Neural progenitor cell (in vitro differentiated cells): ENCODE results near the gene C1QTNF6. TPM values are rescaled to one million over a fixed set of nuclear protein-coding genes. Genes with fewer than 3 reads are reported as not detected.
A peak's percentile ranks its signal among the peaks of the same experiment; 100 is the strongest.

Source experiments
- DNase-seq: peaks from one replicate; pipeline ENCODE4 v3.0.0-alpha.2; 2016; ENCODE audit warnings: low spot score
- H2AFZ ChIP-seq: fragments of 200-600 bp; sonication (generic); replicated peaks from 2 replicates; pipeline ENCODE4 v1.6.1; 2016; ENCODE audit warnings: antibody characterized with exemption
- H3F3A ChIP-seq: fragments of 200-600 bp; sonication (generic); 2 replicates; pipeline ENCODE4 v1.6.1; 2016; ENCODE audit warnings: antibody characterized with exemption, low read depth
- H3K27ac ChIP-seq: fragments of 200-600 bp; sonication (generic); 2 replicates; pipeline ENCODE4 v1.5.1; 2016; ENCODE audit warnings: mild to moderate bottlenecking
- H3K27me3 ChIP-seq: fragments of 200-600 bp; sonication (generic); 2 replicates; pipeline ENCODE4 v1.6.1; 2016; ENCODE audit warnings: mild to moderate bottlenecking, moderate library complexity
- H3K36me3 ChIP-seq: fragments of 200-600 bp; sonication (generic); 2 replicates; pipeline ENCODE4 v1.5.1; 2016
- H3K4me1 ChIP-seq: fragments of 200-600 bp; sonication (generic); 2 replicates; pipeline ENCODE4 v1.6.1; 2016; ENCODE audit warnings: mixed run types
- H3K4me2 ChIP-seq: fragments of 200-600 bp; sonication (generic); 2 replicates; pipeline ENCODE4 v1.6.1; 2016
- H3K4me3 ChIP-seq: fragments of 200-600 bp; sonication (generic); 2 replicates; pipeline ENCODE4 v1.5.1; 2016
- H3K79me2 ChIP-seq: fragments of 200-600 bp; sonication (generic); 2 replicates; pipeline ENCODE4 v1.6.1; 2016; ENCODE audit warnings: low read depth
- H3K9ac ChIP-seq: fragments of 200-600 bp; sonication (generic); 2 replicates; pipeline ENCODE4 v1.6.1; 2016
- H3K9me3 ChIP-seq: fragments of 200-600 bp; sonication (generic); 2 replicates; pipeline ENCODE4 v1.5.1; 2016; ENCODE audit warnings: low read depth
- H4K20me1 ChIP-seq: fragments of 200-600 bp; sonication (generic); 2 replicates; pipeline ENCODE4 v1.6.1; 2016; ENCODE audit warnings: low read depth
- H3K27ac Mint-ChIP-seq: 3 replicates; pipeline ENCODE4 v1.8.0; 2021; ENCODE audit warnings: mixed read lengths
- H3K27me3 Mint-ChIP-seq: 2 replicates; pipeline ENCODE4 v1.8.0; 2022; ENCODE audit warnings: low read depth, mild to moderate bottlenecking, inconsistent platforms, moderate library complexity, mixed read lengths; ENCODE audit not compliant: insufficient read depth
- H3K36me3 Mint-ChIP-seq: 3 replicates; pipeline ENCODE4 v1.8.0; 2021; ENCODE audit warnings: mixed read lengths
- H3K4me1 Mint-ChIP-seq: 3 replicates; pipeline ENCODE4 v1.8.0; 2021; ENCODE audit warnings: mixed read lengths
- H3K4me3 Mint-ChIP-seq: 3 replicates; pipeline ENCODE4 v1.8.0; 2021; ENCODE audit warnings: mild to moderate bottlenecking, moderate library complexity, mixed read lengths
- H3K9me3 Mint-ChIP-seq: 3 replicates; pipeline ENCODE4 v1.8.0; 2020; ENCODE audit warnings: mixed read lengths
- CTCF ChIP-seq: fragments of 200-600 bp; sonication (generic); IDR thresholded peaks from 2 replicates; pipeline ENCODE4 v1.5.1; 2017; ENCODE audit warnings: antibody characterized with exemption, mild to moderate bottlenecking
- EZH2 ChIP-seq: fragments of 200-600 bp; sonication (generic); IDR thresholded peaks from 2 replicates; pipeline ENCODE4 v1.6.1; 2017; ENCODE audit warnings: antibody characterized with exemption, mild to moderate bottlenecking, moderate library complexity
- EZH2phosphoT487 ChIP-seq: fragments of 200-600 bp; sonication (generic); IDR thresholded peaks from 2 replicates; pipeline ENCODE4 v1.6.1; 2017; ENCODE audit warnings: antibody characterized with exemption
- total RNA-seq: library from RNA; depleted of rRNA; stranded (reverse); fragments of >200 nt; gene quantifications from 2 replicates; pipeline ENCODE4 v1.2.3, GENCODE V29; 2015; ENCODE audit warnings: low replicate concordance

Gene C1QTNF6
- total RNA-seq, 1 donor from 2014 or later = 7.2 TPM

- Mint-ChIP-seq H3K27me3 (peaks cover 4% of the 10 kb centered on the region), H3K4me1 (peaks cover 20% of the 10 kb centered on the region), H3K4me3 (no peak overlapping the region), H3K27ac (peak overlapping the region; percentile 67), H3K9me3 (peaks cover 13% of the 10 kb centered on the region), H3K36me3 (peaks cover 11% of the 10 kb centered on the region)
- Histone ChIP-seq H4K20me1 (no peaks in the 10 kb centered on the region), H2AFZ (no peak overlapping the region), H3K9ac (no peak overlapping the region), H3K4me2 (no peak overlapping the region), H3K9me3 (peaks cover 8% of the 10 kb centered on the region), H3K36me3 (no peaks in the 10 kb centered on the region), H3K79me2 (no peaks in the 10 kb centered on the region), H3F3A (peaks cover 20% of the 10 kb centered on the region), H3K27me3 (no peaks in the 10 kb centered on the region), H3K4me1 (peaks cover 4% of the 10 kb centered on the region), H3K27ac (no peak overlapping the region), H3K4me3 (no peak overlapping the region)
- DNase-seq = no peak
- TF ChIP-seq EZH2phosphoT487 (no peak), CTCF (no peak), EZH2 (no peak)
Measured at GRCh38 chr22:37194750-37195149, 6.7 kb upstream of the C1QTNF6 start.

GRCh38 chr22:37193629-37194191 is 5.7 kb upstream of the C1QTNF6 start:
- Mint-ChIP-seq H3K4me3 (no peak overlapping the region), H3K4me1 (peaks cover 28% of the 10 kb centered on the region), H3K9me3 (peaks cover 13% of the 10 kb centered on the region), H3K27me3 (peaks cover 4% of the 10 kb centered on the region), H3K27ac (no peak overlapping the region), H3K36me3 (peaks cover 14% of the 10 kb centered on the region)
- no peak for TF ChIP-seq CTCF
- no peak for TF ChIP-seq EZH2phosphoT487
- TF ChIP-seq EZH2 = no peak
- Histone ChIP-seq H3K4me2 (no peak overlapping the region), H3K9me3 (peaks cover 8% of the 10 kb centered on the region), H3K9ac (no peak overlapping the region), H3K36me3 (no peaks in the 10 kb centered on the region), H3K27ac (no peak overlapping the region), H3K79me2 (no peaks in the 10 kb centered on the region), H3K4me1 (peaks cover 13% of the 10 kb centered on the region), H2AFZ (no peak overlapping the region), H3K27me3 (no peaks in the 10 kb centered on the region), H4K20me1 (no peaks in the 10 kb centered on the region), H3F3A (peaks cover 26% of the 10 kb centered on the region), H3K4me3 (no peak overlapping the region)
- no peak for DNase-seq

- no peak overlapping the region for H3K27ac ChIP-seq
- peaks cover 34% of the 10 kb centered on the region for H3F3A ChIP-seq
- H3K36me3 Mint-ChIP-seq = peaks cover 14% of the 10 kb centered on the region
- no peak overlapping the region for H3K9ac ChIP-seq
- H3K79me2 ChIP-seq = no peaks in the 10 kb centered on the region
- H2AFZ ChIP-seq = no peak overlapping the region
- H3K4me3 Mint-ChIP-seq = no peak overlapping the region
- TF ChIP-seq CTCF (no peak), EZH2phosphoT487 (no peak), EZH2 (no peak)
- H4K20me1 ChIP-seq = no peaks in the 10 kb centered on the region
- DNase-seq = no peak
- no peak overlapping the region for H3K27ac Mint-ChIP-seq
- peaks cover 13% of the 10 kb centered on the region for H3K9me3 Mint-ChIP-seq
- H3K4me2 ChIP-seq = no peak overlapping the region
- peaks cover 4% of the 10 kb centered on the region for H3K27me3 Mint-ChIP-seq
- H3K36me3 ChIP-seq = no peaks in the 10 kb centered on the region
- H3K27me3 ChIP-seq = no peaks in the 10 kb centered on the region
- peaks cover 34% of the 10 kb centered on the region for H3K4me1 Mint-ChIP-seq
- peaks cover 8% of the 10 kb centered on the region for H3K9me3 ChIP-seq
- H3K4me1 ChIP-seq = peaks cover 20% of the 10 kb centered on the region
- no peak overlapping the region for H3K4me3 ChIP-seq
Measured at GRCh38 chr22:37192741-37193140, 4.7 kb upstream of the C1QTNF6 start.
